ENCODE results near the gene MIB2.

GRCh38 chr1:1623181-1623630, 7.9 kb downstream of the MIB2 start:
- no peak for TF ChIP-seq POLR2AphosphoS5 (IDR thresholded peaks at IDR 0.05; ENCODE audit: borderline replicate concordance, low read depth, low read length)
- no peak for TF ChIP-seq EZH2 (IDR thresholded peaks at IDR 0.05)
- TF ChIP-seq FOXP2 (optimal IDR thresholded peaks at IDR 0.05; ENCODE audit: control extremely low read depth, extremely low read length, insufficient read depth) = no peak
